Endometrial microvascular endothelial cells (primary cell): ENCODE measurements around the gene CFB. TPM values are rescaled to one million over a fixed set of nuclear protein-coding genes. Genes with fewer than 3 reads are reported as not detected.

Experiments
- in situ Hi-C: cut with HindIII; loops from 2 replicates; pipeline ENCODE4 v1.10.0; 2017; ENCODE audit warnings: low sequenced_read_pairs, low pct_unique_long_range_greater_than_20kb; ENCODE audit errors: inconsistent ontology term
- total RNA-seq: library from RNA; depleted of rRNA; stranded (reverse); fragments of >200 nt; gene quantifications from one replicate; pipeline ENCODE4 v1.2.3, GENCODE V29; 2015; ENCODE audit errors: inconsistent ontology term

The CFB gene
- total RNA-seq, 1 donor from 2014 or later, result 1.6 TPM

DNA sequence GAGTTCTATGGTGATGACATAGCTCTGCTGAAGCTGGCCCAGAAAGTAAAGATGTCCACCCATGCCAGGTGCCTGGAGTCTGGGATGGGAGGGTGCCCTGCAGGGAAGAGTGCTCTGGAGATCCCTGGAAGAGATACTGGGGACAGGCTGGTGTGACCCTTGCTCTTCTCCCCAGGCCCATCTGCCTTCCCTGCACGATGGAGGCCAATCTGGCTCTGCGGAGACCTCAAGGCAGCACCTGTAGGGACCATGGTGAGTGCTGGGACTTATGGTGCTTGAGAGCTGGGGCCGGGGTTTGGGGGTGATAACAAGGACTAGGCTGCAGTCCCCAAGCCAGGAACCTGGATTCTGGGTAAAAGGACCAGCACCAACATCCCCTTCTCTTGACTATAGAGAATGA lies 2.2 kb upstream of the CFB start:
- in situ Hi-C loops, result loop anchor here (25.0 kb wide), 1 partner anchor 169 kb away; the partner anchor contains the start of gene TNXB

DNA sequence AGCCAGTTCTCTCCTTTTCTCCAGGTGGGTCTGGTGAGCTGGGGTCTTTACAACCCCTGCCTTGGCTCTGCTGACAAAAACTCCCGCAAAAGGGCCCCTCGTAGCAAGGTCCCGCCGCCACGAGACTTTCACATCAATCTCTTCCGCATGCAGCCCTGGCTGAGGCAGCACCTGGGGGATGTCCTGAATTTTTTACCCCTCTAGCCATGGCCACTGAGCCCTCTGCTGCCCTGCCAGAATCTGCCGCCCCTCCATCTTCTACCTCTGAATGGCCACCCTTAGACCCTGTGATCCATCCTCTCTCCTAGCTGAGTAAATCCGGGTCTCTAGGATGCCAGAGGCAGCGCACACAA lies 765 bp upstream of the CFB start:
- in situ Hi-C loops, result loop anchor here (25.0 kb wide), 1 partner anchor 167 kb away; the partner anchor contains the start of gene TNXB

DNA sequence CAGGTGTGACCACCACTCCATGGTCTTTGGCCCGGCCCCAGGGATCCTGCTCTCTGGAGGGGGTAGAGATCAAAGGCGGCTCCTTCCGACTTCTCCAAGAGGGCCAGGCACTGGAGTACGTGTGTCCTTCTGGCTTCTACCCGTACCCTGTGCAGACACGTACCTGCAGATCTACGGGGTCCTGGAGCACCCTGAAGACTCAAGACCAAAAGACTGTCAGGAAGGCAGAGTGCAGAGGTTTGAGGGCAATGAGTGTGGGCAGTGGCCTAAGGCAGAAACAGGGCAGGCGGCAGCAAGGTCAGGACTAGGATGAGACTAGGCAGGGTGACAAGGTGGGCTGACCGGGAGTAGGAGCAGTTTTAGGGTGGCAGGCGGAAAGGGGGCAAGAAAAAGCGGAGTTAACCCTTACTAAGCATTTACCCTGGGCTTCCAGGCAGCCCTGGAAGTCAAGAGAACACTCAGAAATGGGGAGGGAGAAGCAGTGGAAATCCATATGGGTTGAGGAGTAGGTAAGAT lies 533 bp downstream of the CFB start:
- in situ Hi-C loops, result loop anchor here (25.0 kb wide), 1 partner anchor 166 kb away; the partner anchor contains the start of gene TNXB

DNA sequence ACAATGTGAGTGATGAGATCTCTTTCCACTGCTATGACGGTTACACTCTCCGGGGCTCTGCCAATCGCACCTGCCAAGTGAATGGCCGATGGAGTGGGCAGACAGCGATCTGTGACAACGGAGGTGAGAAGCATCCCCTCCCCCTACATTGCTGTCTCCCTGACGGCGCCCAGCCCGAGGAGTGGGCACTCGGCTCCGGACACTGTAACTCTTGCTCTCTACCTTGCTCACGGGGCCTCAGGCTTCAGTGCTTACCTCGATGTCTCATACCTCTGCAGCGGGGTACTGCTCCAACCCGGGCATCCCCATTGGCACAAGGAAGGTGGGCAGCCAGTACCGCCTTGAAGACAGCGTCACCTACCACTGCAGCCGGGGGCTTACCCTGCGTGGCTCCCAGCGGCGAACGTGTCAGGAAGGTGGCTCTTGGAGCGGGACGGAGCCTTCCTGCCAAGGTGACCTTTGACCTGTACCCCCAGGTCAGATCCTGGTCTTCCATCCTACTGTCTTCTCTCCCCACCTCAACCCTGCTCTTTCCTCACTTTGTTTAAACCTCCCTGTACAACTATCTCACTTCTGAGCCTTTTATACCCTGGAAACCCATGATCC lies 1.3 kb downstream of the CFB start:
- in situ Hi-C loops, result loop anchor here (25.0 kb wide), 1 partner anchor 165 kb away; the partner anchor contains the start of gene TNXB

- in situ Hi-C loops, result loop anchor here (25.0 kb wide), 1 partner anchor 164 kb away; the partner anchor contains the start of gene TNXB
Observed at GRCh38 chr6:31947864-31948263, 2.0 kb downstream of the CFB start.

- in situ Hi-C loops, result loop anchor here (25.0 kb wide), 1 partner anchor 164 kb away; the partner anchor contains the start of gene TNXB
Observed at GRCh38 chr6:31948306-31948705, 2.4 kb downstream of the CFB start.

DNA sequence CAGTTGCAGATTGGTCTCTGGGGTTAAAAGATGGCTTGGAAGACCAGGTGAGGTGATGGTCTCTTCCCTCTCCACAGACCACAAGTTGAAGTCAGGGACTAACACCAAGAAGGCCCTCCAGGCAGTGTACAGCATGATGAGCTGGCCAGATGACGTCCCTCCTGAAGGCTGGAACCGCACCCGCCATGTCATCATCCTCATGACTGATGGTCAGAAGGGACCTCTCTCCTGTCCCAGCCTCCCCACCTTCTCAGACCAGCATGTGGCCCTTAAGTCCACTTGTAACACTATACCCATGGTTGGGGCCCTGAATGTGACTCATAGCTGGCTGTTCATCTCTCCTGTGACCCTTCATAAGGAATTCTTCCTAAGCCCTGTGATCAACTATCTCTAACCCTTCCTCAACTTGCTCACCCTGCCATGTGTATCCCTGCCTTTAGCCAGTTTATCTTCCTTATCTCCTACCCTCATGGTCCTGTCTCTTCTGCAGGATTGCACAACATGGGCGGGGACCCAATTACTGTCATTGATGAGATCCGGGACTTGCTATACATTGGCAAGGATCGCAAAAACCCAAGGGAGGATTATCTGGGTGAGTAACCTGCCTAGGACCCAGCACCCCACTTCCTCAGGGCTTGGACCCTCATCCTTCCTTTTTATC lies 3.0 kb downstream of the CFB start:
- in situ Hi-C loops, result loop anchor here (25.0 kb wide), 1 partner anchor 163 kb away; the partner anchor contains the start of gene TNXB

GRCh38 chr6:31949926-31950548 lies 4.1 kb downstream of the CFB start:
- in situ Hi-C loops, result loop anchor here (25.0 kb wide), 1 partner anchor 162 kb away; the partner anchor contains the start of gene TNXB

DNA sequence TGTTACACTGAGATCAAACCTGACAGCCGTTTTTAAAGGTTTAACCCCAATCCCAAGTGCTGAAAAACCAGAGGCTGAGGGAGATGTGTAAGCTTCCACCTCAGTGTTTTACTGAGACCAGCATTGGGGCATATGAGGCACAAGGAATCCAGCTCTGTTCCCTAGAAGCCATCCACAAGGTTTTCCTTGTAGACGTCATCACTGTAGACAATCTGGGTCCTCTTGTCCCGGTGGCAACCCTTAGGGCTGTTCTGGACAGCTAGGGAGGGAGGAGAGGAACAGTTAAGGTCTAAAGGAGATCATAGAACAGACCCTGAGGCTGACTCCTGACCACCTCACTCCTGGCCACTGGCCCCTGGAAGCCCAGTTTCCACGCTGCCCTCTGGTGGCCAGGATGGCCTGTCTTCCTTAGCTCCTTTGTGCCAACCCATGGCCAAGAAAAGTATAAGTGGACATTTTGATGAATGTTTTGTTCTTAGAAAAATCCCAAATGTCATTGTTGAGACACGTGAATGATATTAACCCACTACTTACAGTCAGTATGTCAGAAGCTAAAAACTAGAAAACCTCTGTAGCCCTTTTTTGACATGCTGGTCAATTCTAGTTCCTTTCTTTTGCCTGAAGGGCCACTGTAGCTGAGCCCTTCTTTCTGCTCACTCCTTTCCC lies 6.4 kb downstream of the CFB start:
- in situ Hi-C loops, result no loop called here

DNA sequence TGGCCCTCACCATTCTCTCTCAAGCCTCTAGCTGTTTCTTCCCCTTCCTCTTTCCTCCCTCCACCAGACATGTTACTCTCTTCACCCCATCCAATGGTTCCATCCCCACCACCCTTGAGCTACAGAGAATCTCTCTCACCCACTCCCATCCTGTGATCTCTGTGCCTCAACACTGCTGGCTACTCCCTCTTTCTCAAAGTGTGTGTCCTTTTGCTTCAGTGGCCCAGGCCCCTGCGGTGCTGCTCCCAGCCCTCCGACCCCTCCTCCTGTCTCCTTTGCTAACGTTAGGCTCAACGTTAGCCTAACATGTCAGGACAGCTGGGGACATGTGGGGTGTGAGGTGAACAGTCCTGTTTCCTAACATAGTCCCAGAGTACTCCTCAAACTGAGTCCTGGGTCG lies 7.0 kb downstream of the CFB start:
- in situ Hi-C loops, result no loop called here

- in situ Hi-C loops, result no loop called here
Observed at GRCh38 chr6:31954511-31954910, 8.6 kb downstream of the CFB start.

GRCh38 chr6:31956796-31957195 lies 10.9 kb downstream of the CFB start:
- in situ Hi-C loops, result no loop called here

- in situ Hi-C loops, result no loop called here
Observed at GRCh38 chr6:31958412-31958740, 12.5 kb downstream of the CFB start.

GRCh38 chr6:31958741-31959739 lies 13.1 kb downstream of the CFB start, which contains the start of the genes NELFE and SKIC2:
TSS of gene NELFE (minus strand) at chr6:31958971. CDS start at chr6:31958446, 525 bp downstream.
TSS of gene SKIC2 (plus strand) at chr6:31959175. CDS start at chr6:31959193, 18 bp downstream.
- in situ Hi-C loops, result no loop called here

- in situ Hi-C loops, result no loop called here
Observed at GRCh38 chr6:31961616-31962015, 15.7 kb downstream of the CFB start.

DNA sequence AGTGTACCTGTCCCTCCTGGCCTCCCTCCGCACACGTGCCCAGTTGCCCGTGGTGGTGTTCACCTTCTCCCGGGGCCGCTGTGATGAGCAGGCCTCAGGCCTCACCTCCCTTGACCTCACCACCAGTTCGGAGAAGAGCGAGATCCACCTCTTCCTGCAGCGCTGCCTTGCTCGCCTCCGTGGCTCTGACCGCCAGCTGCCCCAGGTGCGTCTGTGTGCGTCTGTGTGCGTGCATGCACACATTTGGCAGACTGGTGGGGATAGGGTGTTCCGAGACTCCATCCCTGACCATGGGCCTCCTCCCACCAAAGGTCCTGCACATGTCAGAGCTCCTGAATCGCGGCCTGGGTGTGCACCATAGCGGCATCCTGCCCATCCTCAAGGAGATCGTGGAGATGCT lies 18.0 kb downstream of the CFB start:
- in situ Hi-C loops, result no loop called here

DNA sequence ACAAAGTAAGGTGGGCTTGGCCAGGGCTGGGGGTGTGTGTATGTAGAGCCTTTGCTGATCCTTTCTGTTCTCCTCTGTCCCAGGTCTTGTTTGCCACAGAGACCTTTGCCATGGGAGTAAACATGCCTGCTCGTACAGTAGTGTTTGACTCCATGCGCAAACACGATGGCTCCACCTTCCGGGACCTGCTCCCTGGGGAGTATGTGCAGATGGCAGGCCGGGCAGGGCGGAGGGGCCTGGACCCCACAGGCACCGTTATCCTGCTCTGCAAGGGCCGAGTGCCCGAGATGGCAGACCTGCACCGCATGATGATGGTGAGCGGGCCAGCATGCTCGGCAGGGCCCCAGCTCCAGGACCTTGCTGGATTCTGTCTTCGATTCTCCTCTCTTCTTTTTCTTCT lies 19.8 kb downstream of the CFB start:
- in situ Hi-C loops, result no loop called here

DNA sequence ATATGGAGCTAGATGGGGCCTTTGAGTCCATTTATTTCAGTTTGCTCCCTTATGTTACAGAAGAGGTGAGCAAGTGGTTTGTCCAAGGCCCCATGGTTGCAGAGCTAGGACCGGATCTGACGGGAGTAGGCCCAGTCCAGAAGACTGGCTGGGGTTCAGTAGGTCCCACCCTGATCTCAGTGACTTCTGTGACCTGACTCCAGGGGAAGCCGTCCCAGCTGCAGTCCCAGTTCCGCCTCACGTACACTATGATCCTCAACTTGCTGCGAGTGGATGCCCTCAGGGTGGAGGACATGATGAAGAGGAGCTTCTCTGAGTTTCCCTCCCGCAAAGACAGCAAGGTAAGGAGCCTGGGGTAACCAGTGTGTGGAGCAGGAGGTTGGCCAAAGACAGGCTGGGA lies 20.6 kb downstream of the CFB start:
- in situ Hi-C loops, result no loop called here
